Stimulated activated CD4-positive, alpha-beta T cell treated with anti-CD3 and anti-CD28 coated beads, Interleukin-15, amount 100 ng/mL, for 24 hours (primary cell): ENCODE measurements around the gene CYP46A1.
"Not testable (repeated sequence)": the region's sequence is repeated elsewhere in the genome, so short reads cannot be mapped to it uniquely, and the experiment has no call there.

Source experiments
- DNase-seq: peaks from one replicate; pipeline ENCODE4 v3.0.0-alpha.2; 2020

CYP46A1 gene

DNA sequence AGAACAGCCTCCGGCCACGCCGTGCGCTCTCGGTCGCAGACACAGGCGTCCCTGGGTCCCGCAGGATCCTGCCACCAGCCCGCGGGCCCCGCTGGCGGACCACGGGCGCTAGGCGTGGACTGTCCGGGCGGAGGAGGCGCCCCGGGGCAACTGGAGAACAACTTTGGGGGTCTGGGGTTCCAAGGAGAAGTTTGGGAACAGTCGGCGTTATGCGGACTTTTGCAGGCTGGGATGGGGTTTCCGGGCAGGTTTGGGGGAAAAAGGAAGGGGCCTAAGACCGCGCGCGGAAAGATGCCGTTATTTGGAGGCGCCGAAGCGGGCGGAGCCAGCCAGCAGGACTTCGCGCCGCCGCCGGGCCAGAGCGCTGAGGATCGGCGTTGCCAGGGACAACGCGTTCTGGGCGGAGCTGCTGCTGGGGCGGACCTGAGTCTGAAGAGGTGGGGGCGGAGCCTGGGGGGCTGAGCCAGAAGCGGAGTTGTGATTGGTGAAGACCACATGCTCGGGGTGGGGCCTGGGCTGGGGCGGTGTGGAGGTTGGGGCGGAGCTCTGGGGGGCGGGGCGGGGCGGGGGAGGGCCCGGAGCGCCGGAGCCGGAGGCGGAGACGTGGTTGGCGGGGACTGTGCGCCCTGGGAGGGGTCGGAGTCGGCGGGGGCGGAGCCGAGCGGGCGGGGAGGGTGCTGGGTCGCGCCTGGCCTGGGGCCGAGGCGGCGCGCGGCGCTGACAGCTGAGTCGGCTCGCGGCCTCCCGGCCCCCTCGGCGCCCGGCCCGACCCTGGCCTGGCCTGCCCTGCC is at the start of gene CYP46A1:
Gene CYP46A1 (plus strand): TSS at position 680 of the 791 bp plus-strand sequence. CDS start 120 bp downstream, outside the sequence.
- peak; percentile 100 for DNase-seq

DNA sequence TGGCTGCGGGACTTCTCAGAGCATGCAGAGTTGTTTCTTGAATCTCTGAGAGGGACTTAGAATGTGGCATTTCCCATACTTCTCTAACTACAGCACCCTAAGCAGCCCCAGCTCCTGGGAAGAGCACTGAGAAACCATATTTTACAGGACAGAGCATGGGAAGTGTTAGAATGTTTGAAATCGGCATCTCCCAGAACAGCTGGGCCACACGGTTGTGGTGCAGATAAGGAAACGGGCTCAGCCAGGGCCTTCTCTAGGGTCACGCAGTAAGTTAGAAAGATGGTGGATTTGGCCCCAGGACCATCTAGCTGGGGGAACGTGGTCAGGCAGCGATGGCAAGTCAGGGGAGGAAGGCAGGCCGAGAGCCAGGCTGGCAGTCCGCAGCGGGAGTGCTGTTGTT is 49.7 kb upstream of the CYP46A1 start:
- no peak for DNase-seq

DNA sequence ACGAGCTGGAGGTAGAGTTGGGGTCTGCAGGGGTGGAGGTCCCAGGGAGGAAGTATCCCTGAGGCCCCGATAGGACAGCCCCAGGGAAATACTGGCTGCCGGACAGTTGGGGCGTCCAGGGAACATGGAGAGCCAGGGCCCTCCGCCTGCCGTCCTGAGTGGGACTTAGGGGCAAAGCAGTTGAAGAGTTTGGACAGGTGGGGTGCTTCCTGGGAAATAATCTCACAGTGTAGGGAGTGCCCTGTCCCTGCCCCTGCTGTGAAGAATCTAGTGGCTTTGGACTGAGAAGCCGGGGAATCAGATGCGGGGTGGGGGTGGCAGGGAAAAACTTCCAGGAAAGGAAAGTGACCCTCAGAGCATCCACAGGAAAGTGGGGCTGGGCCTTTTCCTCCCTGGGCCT is 49.0 kb upstream of the CYP46A1 start:
- DNase-seq: no peak

DNA sequence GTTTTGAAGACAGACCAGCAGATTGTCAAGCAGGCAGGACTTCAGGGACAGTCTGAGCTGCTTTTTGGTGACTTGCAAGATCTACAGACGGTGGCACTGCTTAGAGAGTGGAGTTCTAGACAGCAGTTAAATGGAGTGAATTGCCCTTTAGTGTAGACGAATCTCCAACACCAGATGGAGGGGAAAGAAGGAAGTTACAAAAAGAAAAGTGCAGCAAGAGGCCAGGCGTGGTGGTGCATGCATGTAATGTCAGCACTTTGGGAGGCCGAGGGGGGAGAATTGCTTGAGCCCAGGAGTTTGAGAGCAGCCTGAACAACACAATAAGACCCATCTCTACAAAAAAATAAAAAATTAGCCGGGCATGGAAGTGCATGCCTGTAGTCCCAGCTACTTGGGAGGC is 47.6 kb upstream of the CYP46A1 start:
- DNase-seq: no peak

DNA sequence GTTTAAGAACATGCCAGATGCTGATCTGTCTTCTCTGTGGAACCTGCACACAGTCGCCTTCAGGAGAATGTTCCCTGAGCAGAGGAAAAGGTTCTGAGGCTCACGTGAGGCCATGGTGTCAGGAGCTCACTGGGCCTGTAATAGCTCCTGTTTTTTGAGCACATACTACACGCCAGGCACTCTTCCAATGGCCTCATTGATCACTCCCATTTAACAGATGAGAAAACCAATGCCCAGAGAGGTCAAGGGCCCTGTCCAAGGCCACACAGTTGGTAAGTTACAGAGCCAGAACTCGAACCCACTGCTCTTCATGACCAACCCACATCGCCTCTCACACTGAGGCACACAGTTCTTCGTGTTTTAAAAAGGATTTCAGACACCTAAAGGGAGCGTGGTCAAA is 46.5 kb upstream of the CYP46A1 start:
- DNase-seq: no peak

DNA sequence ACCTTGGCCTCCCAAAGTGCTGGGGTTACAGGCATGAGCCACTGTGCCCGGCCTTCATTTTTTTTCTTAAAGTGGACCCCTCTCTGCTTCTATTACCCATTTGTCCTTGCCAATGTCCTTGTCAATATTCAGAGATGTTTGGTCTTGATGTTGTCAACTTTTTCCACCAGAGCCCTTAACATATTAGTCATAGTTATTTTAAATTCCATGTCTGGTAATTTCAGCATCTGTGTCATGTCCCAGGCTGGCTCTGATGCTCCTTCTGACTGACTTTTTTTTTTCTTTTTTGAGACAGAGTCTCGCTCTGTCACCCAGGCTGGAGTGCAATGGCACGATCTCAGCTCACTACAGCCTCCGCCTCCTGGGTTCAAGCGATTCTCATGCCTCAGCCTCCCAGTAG is 41.3 kb upstream of the CYP46A1 start:
- DNase-seq: not testable (repeated sequence)

DNA sequence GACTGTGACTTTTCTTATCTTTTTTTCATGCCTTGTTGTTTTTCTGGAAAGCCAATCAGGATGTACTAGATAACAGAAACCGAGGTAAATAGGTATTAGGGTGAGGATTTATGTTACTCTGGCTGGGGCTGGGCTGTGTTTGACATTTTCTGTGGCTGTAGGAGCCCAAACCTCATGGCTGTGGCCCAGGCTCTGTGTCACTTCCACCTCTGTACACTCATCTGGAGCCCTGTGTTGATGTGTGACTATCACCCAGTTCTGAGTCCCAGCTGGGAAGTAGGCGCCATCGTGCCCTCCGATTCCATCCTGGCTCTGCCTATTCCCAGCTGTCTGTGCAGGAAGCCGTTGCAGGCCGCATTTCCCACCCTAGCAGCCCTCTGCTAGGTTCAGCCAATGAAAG is 40.8 kb upstream of the CYP46A1 start:
- no peak for DNase-seq

DNA sequence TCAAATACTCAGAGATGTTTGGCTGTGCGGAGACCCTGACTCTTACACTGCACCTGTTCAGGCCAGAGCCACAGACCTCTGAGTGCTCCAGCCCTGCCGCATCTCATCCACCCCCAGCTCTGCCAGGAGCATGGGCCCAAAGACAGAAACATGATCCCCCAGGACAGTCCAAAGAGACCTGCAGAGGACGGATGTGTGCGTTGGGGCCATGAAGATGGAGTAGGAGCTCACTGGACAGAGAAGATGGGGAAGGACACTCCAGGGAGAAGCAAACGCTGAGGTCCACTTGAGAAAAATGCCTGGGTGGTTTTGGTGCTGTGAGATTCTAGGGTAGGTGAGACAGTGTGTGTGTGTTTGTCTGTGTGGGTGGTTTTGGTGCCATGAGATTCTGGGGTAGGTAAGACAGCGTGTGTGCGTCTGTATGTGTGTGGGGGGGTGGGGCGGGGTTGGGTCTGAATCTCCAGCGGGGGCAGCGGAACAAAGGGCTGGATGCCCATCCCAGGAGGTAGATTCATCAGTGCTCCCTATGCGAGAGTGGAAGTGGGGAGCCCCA is 40.0 kb upstream of the CYP46A1 start:
- DNase-seq: no peak

DNA sequence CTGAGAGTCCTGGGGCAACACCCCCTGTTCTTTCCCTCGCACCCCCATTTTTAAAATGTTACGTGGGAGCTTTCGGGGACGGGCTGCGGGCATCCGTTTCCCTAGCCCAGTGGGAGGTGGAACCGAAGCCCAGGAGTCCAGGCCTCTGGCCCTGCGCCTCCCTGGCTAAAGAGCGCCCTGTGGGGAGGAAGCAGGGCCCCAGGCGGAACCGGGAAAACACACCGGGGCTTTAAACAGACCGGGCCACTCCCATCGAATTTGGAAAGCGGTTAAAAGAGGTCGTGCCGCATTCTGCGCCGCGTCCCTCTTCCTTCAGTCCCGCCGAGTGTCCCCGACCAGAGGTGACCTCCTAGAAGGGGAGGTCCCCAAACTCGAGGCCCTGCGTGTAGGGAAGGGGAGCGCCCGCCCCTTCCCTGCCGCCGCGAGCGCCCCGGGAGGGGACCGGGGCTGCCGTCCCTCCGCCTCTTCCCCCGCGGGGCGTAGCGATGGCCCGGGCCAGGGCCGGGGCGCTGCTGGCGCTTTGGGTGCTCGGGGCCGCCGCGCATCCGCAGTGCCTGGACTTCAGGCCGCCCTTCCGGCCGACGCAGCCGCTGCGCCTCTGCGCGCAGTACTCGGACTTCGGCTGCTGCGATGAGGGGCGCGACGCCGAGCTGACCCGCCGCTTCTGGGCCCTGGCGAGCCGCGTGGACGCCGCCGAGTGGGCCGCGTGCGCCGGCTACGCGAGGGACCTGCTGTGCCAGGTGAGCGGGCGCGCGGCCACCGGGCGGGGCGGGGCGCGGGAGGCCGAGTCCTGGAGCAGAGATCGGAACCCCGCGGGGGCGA is 39.2 kb upstream of the CYP46A1 start, which contains the start of gene HHIPL1:
Gene HHIPL1 (plus strand): TSS at position 407 of the 822 bp plus-strand sequence. CDS start 79 bp downstream, at position 486.
- peak; percentile 11 for DNase-seq

DNA sequence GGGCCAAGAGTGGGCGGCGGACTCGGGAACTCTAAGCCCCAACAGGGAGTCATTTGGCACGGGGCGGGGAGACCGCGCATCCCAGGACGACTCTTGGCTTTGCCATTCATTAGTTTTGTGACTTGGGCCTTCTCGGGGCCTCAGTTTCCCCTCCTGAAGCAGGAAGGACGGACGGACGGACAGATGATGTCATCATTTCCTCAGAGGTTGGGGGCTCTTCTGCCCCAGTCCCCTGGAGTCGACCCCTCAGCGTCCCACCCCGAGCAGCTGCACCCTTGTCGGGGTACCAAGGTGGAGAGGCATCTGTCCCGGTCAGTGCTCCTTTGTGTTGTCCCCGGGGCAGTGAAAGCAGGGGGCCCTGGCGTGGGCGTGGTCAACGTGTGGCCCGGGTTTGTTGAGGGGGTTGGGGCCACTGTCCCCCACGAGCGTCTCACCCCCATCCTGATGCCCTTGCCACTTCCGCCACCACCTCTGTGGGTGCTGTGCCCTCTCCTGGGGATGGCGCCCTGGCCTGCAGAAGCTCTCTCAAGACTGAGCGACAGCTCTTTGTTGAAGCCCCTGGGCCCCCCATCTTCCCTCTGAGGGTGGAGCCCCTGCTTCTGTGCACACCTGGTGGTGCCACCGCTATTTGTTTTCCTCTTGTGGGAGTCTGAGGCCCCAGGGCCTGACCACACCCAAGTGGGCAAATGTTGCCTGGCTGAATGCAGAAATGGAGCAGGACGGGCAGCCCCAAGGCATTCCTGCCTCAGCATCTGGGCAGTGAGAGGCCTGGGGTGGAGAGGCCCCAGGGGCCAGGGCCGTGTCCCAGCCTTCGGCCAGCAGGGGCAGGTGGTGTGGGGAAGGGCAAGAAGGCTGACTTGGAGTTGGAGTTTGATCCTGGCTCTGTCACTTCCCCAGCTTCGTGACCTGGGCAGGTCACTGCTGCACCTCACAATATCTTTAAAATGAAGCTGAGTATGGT is 38.3 kb upstream of the CYP46A1 start:
- no peak for DNase-seq

DNA sequence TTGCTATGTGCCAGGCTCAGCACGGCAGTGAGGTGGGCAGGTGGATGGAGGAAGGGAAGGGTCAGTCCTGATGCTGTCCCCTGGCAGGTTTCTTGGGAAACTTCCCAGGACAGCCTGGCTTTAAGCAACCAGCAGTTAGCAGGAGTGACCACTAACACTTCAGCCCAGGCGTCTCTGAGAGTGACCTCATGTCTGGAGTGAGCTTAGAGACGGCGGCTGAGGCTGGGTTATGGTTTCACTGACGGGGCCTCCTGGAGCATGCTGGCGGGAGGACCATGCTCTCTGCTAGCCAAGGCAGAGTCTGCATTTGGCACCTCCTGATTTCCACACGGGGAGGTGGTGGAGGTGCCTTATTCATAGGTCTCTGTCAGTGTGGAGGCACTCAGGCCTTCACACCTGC is 36.7 kb upstream of the CYP46A1 start:
- DNase-seq: no peak

DNA sequence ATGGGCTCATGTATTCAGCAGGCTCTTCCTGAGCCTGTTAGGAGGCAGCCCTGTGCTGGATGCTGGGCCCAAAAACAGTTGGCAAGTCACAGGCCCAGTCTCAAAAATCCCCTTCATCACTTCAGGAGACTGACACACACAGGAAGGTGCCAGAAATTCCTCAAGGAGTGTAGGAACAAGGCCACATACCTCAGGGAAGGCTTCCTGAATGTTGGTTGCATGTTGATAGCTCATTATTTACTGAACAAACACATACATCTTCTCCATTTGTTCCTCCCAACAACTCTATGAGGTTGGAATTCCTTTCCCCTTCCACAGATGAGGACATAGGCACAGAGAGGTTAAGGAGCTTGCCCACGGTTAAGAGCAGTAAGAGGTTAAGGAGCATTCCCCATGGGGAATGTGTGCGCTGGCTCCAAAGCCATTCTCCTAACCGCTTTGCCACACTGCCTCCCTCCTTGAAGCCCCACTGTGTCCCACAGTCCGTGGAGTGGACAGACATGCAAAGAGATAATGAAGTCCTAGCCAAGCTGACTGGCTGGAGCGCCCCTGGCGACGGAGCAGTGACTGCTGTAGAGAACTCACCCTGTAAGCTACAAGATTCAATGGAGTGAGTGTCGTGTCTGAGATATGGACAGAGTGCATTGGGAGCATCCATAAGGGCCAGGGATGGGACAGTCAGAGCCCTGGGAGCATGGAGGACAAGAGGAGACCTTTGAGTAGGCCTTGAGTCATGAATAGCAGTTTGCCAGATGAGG is 35.9 kb upstream of the CYP46A1 start:
- no peak for DNase-seq

DNA sequence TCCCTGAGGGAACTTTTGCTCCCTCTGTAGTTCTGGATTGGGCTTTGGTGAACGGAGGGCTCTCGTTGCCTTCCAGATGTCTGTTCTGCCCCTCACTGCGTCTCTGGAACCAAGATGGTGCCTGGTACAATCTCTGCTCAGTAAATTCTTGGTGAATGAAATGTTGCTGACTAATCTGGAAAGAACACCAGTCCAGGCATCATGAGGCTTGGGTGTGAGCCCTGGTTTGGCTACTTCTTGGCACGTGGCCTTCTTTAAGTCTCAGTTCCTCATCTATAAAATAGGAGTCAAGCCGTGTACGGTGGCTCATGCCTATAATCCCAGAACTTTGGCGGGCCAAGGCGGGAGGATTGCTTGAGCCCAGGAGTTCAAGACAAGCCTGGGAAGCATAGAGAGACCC is 34.9 kb upstream of the CYP46A1 start:
- no peak for DNase-seq

DNA sequence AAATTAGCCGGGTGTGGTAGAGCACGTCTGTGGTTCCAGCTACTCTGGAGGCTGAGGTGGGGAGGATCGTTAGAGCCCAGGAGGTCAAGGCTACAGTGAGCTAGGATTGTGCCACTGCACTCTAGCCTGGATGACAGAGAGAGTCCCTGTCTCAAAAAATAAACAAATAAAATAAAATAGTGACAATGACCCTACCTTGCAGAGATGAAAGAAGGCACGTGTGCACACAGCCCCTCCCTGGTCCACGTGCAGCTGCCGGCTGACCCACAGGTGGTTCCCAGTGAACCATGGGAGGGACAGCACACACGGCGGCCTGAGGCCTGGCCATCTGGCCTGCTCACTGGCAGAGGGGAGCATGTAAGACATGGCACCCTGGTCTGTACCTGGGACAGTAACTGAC is 34.5 kb upstream of the CYP46A1 start:
- no peak for DNase-seq

DNA sequence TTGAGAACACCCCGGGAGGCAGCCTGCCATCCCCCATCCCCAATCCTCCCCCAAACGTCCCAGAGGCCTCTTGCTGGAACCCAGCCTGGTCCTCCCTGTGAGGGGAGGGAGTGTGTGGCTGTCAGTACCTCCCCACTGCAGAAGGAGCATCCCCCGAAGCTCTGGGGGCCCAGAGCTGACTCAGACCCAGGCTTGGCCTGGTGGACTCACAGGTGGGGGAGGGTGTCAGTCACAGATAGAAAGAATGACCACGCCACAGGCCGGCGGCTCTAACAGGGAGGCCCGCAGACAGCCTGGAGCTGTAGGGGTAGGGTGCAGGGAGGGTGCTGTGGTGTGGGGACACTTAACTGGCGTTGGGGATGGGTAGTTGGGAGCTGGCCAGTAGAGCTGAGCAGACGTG is 33.9 kb upstream of the CYP46A1 start:
- no peak for DNase-seq

DNA sequence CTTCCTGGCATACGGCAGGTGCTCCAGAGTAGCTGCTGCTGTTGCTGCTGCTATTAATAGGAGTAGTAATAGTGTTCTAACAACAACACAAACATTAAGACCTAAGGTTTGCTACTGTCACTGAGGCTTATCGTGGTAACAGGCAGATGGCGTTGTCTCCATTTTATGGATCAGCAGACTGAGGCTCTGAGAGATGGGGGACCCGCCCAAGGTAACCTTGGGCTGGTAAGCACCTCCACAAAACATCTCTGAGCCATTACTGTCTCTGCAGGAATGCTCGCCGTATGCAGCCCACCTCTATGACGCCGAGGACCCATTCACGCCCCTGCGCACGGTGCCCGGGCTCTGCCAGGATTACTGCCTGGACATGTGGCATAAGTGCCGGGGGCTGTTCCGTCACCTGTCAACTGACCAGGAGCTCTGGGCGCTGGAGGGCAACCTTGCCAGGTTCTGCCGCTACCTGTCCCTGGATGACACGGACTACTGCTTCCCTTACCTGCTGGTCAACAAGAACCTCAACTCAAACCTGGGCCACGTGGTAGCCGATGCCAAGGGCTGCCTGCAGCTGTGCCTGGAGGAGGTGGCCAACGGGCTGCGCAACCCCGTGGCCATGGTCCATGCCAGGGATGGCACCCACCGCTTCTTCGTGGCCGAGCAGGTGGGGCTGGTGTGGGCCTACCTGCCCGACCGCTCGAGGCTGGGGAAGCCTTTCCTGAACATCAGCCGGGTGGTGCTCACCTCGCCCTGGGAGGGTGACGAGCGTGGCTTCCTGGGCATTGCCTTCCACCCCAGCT is 31.9 kb upstream of the CYP46A1 start:
- DNase-seq: no peak

DNA sequence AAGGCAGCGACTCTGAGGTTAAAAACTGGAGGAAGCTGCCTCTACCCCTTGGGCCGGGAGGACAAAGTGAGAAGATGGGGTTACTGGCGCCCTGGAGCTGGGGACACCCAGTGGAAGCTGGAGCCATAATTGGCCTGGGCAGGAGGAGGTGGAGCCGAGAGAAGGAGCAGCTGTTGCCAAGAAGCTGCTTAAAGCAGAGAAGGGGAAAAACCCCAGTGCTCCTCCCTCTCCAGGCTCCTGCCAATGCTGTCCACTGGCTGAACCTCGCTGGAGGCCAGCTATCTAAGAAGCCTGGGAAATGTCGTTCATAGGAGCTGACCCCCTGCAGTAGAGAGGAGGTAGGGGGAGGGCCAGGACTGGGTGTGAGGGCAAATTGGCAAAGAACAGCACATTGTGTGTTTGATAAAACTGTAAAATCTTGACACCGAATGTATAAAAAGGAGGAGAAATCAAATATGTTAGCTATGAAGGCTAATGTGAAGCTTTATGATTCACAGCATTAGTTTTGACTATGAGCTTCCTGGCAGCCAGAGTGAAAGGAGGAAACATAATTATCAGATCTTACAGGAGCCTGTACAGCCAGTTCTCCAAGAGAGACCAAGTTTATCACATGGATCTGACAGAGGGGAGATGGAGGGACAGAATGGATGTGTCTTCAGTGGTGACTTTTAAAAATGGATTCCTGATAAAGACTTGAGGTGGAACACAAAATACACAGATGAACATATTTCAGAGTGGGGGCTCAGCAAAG is 29.7 kb upstream of the CYP46A1 start:
- no peak for DNase-seq

DNA sequence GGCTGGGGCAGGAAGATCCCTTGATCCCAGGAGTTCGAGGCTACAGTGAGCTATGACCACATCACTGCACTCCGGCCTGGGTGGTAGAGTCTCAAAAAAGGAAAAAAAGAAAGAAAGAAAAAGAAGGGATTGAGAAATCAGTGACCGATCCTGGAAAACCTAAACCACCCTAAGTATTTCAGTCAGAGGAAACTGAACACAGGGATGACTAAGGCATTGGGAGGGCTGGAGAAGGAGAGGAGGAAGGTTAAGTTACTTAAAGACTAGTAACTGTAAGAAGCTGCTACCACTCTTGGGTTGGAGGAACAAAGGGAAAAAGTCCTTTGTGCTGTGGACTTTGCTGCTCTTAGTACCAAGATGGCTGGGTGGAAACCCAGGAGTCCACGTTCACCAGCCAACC is 28.6 kb upstream of the CYP46A1 start:
- DNase-seq: no peak

DNA sequence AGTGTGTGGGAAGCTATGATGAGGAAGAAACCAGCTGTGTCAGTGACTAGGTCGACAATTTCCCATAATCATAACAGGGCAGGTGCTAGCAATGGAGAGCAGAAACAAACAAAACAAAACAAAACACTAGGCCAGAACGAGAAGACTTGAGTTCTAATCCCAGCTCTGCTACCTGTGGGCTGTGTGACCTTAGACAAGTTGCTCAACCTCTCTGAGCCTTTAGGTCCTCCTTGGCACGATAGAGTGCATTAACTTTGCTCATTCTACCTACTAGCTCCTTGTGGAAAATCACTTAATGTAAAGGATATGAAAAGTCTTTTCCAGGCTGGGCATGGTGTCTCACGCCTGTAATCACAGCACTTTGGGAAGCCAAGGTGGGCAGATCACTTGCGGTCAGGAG is 27.9 kb upstream of the CYP46A1 start:
- DNase-seq: no peak

DNA sequence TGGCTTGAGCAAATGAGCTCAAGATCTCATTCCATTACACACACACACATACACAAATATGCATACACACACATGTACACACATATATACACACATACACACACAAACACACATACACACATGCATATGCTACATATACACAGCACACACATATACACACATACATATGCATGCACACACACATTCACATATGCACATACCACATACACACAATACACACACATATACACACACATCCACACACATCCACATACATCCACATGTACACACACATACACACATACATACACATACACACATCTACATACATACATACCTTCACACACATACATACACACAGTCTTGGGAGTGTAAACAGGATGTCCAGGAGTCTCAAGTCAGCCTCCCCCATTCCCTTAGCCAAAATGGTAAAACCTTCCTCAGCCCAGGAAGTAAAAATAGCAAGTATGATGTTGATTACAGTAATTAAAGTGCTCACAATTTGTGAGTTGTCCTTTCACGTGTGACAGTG is 26.4 kb upstream of the CYP46A1 start:
- no peak for DNase-seq
